SK-N-SH treated with all-trans-retinoic acid at 6 μM for 48 hours (cell line): Measurements from ENCODE around the gene CD4.

Experiments
- CSDC2 ChIP-seq: fragments of 250-450 bp; sonication (Bioruptor Pico); IDR thresholded peaks from 2 replicates; pipeline ENCODE4 v1.5.0; 2020; ENCODE audit warnings: mild to moderate bottlenecking, moderate library complexity
- PATZ1 ChIP-seq: fragments of 250-450 bp; sonication (Bioruptor Pico); IDR thresholded peaks from 2 replicates; pipeline ENCODE4 v1.8.0; 2020; ENCODE audit warnings: mild to moderate bottlenecking, moderate library complexity, borderline replicate concordance
- ZFP3 ChIP-seq: fragments of 250-450 bp; sonication (Bioruptor Pico); IDR thresholded peaks from 2 replicates; pipeline ENCODE4 v1.5.0; 2020; ENCODE audit warnings: mild to moderate bottlenecking, moderate library complexity
- ZFP30 ChIP-seq: fragments of 450-650 bp; formaldehyde crosslinking; IDR thresholded peaks from 2 replicates; pipeline ENCODE4 v1.5.0; 2022; ENCODE audit warnings: mild to moderate bottlenecking, moderate library complexity
- ZNF8 ChIP-seq: fragments of 450-650 bp; formaldehyde crosslinking; IDR thresholded peaks from 2 replicates; pipeline ENCODE4 v1.5.0; 2020; ENCODE audit warnings: mild to moderate bottlenecking, moderate library complexity
- TF ChIP-seq, protein P1 (sequence below): fragments of 250-450 bp; sonication (Bioruptor Pico); IDR thresholded peaks from 2 replicates; pipeline ENCODE4 v1.5.1; 2021; ENCODE audit warnings: mild to moderate bottlenecking, moderate library complexity

DNA sequence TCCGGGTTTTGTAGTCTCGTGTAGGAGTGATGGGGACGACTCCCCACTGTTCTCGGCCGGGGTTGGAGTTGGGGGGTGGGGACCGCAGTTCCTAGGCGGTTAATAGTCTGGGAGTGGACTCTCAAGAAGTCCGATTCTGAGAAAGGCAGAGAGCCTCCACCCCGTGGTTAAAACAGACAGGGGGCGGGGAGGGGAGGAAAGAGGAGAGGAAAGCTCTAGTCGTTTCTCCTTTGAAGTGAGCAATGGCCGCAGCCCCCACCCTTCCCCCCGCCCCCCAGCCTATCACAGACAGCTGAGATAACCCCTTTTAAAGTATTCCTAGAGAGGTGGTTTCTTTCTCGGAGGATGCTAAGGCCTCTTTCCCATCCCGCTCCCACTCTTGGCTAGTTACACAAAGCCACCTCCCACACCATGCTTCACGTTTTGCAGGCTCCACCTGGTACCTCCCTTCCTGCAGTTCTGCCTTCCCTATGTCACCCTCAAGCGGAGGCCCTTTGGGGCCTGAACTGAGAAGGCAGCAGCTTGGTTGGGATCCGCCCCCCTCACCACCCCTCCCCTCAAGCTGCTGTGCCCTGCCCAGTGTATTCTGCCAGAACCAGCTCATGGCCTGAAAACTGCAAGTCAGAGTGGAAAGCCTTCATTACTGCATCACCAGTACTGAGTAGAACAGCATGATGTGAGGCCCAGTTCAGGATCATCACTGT is 63.5 kb downstream of the CD4 start:
- TF ChIP-seq PATZ1 (CRISPR knock-in tag) (no peak), ZNF8 (no peak), ZFP3 (no peak), ZFP30 (CRISPR knock-in tag) (no peak), CSDC2 (CRISPR knock-in tag) (no peak)
- TF ChIP-seq, protein P1, sequence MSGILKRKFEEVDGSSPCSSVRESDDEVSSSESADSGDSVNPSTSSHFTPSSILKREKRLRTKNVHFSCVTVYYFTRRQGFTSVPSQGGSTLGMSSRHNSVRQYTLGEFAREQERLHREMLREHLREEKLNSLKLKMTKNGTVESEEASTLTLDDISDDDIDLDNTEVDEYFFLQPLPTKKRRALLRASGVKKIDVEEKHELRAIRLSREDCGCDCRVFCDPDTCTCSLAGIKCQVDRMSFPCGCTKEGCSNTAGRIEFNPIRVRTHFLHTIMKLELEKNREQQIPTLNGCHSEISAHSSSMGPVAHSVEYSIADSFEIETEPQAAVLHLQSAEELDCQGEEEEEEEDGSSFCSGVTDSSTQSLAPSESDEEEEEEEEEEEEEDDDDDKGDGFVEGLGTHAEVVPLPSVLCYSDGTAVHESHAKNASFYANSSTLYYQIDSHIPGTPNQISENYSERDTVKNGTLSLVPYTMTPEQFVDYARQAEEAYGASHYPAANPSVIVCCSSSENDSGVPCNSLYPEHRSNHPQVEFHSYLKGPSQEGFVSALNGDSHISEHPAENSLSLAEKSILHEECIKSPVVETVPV (CRISPR knock-in tag): no peak
